Neural cell (in vitro differentiated cells): ENCODE data around the gene TTLL5. TPM values are rescaled to one million over a fixed set of nuclear protein-coding genes. Genes with fewer than 3 reads are reported as not detected.

Source experiments
- H2AFZ ChIP-seq: fragments of 200-600, 300-800 bp; sonication (generic), shearing (Covaris generic); 2 replicates; pipeline ENCODE4 v1.6.0; 2014; ENCODE audit warnings: low read depth, mild to moderate bottlenecking, antibody characterized with exemption, low read length, moderate library complexity
- H3F3A ChIP-seq: fragments of 200-600 bp; shearing (Covaris generic); 2 replicates; pipeline ENCODE4 v1.6.1; 2016; ENCODE audit warnings: mild to moderate bottlenecking, moderate library complexity, mixed read lengths, antibody characterized with exemption, low read length; ENCODE audit not compliant: insufficient read depth, poor library complexity, severe bottlenecking
- H3K27ac ChIP-seq: fragments of 200-600, 300-800 bp; sonication (generic), shearing (Covaris generic); 2 replicates; pipeline ENCODE4 v1.5.1; 2014; ENCODE audit warnings: mild to moderate bottlenecking, low read length, moderate library complexity
- H3K27me3 ChIP-seq: fragments of 300-800, 200-600 bp; sonication (generic), shearing (Covaris generic); 2 replicates; pipeline ENCODE4 v1.6.0; 2014; ENCODE audit warnings: mild to moderate bottlenecking, low read depth, low read length, moderate library complexity; ENCODE audit not compliant: insufficient read depth
- H3K36me3 ChIP-seq: fragments of 300-800, 200-600 bp; sonication (generic), shearing (Covaris generic); 2 replicates; pipeline ENCODE4 v1.5.1; 2014; ENCODE audit warnings: mild to moderate bottlenecking, antibody characterized with exemption, low read length, moderate library complexity; ENCODE audit not compliant: insufficient read depth
- H3K4me2 ChIP-seq: fragments of 300-800, 200-600 bp; sonication (generic), shearing (Covaris generic); 2 replicates; pipeline ENCODE4 v1.6.0; 2014; ENCODE audit warnings: mild to moderate bottlenecking, low read length
- H3K4me3 ChIP-seq: fragments of 300-800, 200-600 bp; sonication (generic), shearing (Covaris generic); 2 replicates; pipeline ENCODE4 v1.5.1; 2014; ENCODE audit warnings: mild to moderate bottlenecking, low read length, moderate library complexity
- H3K79me2 ChIP-seq: fragments of 200-600 bp; shearing (Covaris generic); replicated peaks from 2 replicates; pipeline ENCODE4 v1.6.0; 2014; ENCODE audit warnings: mild to moderate bottlenecking, low read length, moderate library complexity; ENCODE audit not compliant: insufficient read depth
- H3K9ac ChIP-seq: fragments of 300-800, 200-600 bp; sonication (generic), shearing (Covaris generic); 2 replicates; pipeline ENCODE4 v1.6.1; 2016; ENCODE audit warnings: mild to moderate bottlenecking, low read length, mixed read lengths
- H3K9me2 ChIP-seq: fragments of 200-600 bp; shearing (Covaris generic); 2 replicates; pipeline ENCODE4 v1.6.1; 2016; ENCODE audit warnings: mild to moderate bottlenecking, low read length, mixed read lengths; ENCODE audit not compliant: insufficient read depth
- H3K9me3 ChIP-seq: fragments of 200-600, 300-800 bp; sonication (generic), shearing (Covaris generic); 2 replicates; pipeline ENCODE4 v1.6.1; 2016; ENCODE audit warnings: mild to moderate bottlenecking, mixed run types, low read length, moderate library complexity, mixed read lengths
- H4K20me1 ChIP-seq: fragments of 200-600 bp; shearing (Covaris generic); 2 replicates; pipeline ENCODE4 v1.6.1; 2016; ENCODE audit warnings: mild to moderate bottlenecking, mixed run types; ENCODE audit not compliant: insufficient read depth
- CTCF ChIP-seq: fragments of 450-650 bp; IDR thresholded peaks from 2 replicates; pipeline ENCODE4 v1.5.1; 2014; ENCODE audit warnings: antibody characterized with exemption, mild to moderate bottlenecking, moderate library complexity; ENCODE audit not compliant: poor library complexity, severe bottlenecking
- EP300 ChIP-seq: fragments of 450-650 bp; conservative IDR thresholded peaks from 2 replicates; pipeline ENCODE4 v1.6.1; 2014; ENCODE audit warnings: antibody characterized with exemption, mild to moderate bottlenecking, moderate library complexity; ENCODE audit not compliant: poor library complexity, severe bottlenecking
- MXI1 ChIP-seq: fragments of 450-650 bp; conservative IDR thresholded peaks from 2 replicates; pipeline ENCODE4 v1.6.1; 2014; ENCODE audit warnings: antibody characterized with exemption, mild to moderate bottlenecking; ENCODE audit not compliant: poor library complexity, severe bottlenecking
- RAD21 ChIP-seq: fragments of 450-650 bp; conservative IDR thresholded peaks from 2 replicates; pipeline ENCODE4 v1.6.1; 2014; ENCODE audit warnings: antibody characterized with exemption, mild to moderate bottlenecking, moderate library complexity
- REST ChIP-seq: IDR thresholded peaks from 2 replicates; pipeline ENCODE4 v1.6.1; 2012; ENCODE audit warnings: borderline replicate concordance
- SMC3 ChIP-seq: fragments of 450-650 bp; conservative IDR thresholded peaks from 2 replicates; pipeline ENCODE4 v1.6.1; 2014; ENCODE audit warnings: antibody characterized with exemption, mild to moderate bottlenecking, moderate library complexity; ENCODE audit not compliant: poor library complexity
- TAF1 ChIP-seq: IDR thresholded peaks from 2 replicates; pipeline ENCODE4 v1.6.1; 2012; ENCODE audit warnings: low read depth
- polyA plus RNA-seq: library from polyadenylated mRNA; depleted of rRNA; stranded (reverse); fragments of >200 nt; gene quantifications from 2 replicates; pipeline ENCODE4 v1.2.3, GENCODE V29; 2014

Gene TTLL5
- polyA plus RNA-seq, 1 donor from 2014 or later, result 8.2 TPM

- no peak overlapping the region for H3K27ac ChIP-seq
- no peak overlapping the region for H3K4me3 ChIP-seq
- H3K27me3 ChIP-seq, result no peaks in the 10 kb centered on the region
- H3F3A ChIP-seq, result no peaks in the 10 kb centered on the region
- no peak overlapping the region for H3K4me2 ChIP-seq
- H2AFZ ChIP-seq, result no peak overlapping the region
- H3K9ac ChIP-seq, result no peak overlapping the region
- no peaks in the 10 kb centered on the region for H3K9me3 ChIP-seq
- no peaks in the 10 kb centered on the region for H3K9me2 ChIP-seq
- TF ChIP-seq SMC3 (no peak), CTCF (no peak), RAD21 (no peak), EP300 (no peak), REST (no peak), MXI1 (no peak)
- no peaks in the 10 kb centered on the region for H3K79me2 ChIP-seq
- no peaks in the 10 kb centered on the region for H4K20me1 ChIP-seq
- H3K36me3 ChIP-seq, result no peaks in the 10 kb centered on the region
These were observed 44.0 kb downstream of the TTLL5 start for GRCh38 chr14:75705014-75705413.

GRCh38 chr14:75709207-75709812 lies 48.3 kb downstream of the TTLL5 start:
- no peak overlapping the region for H3K4me3 ChIP-seq
- no peaks in the 10 kb centered on the region for H3F3A ChIP-seq
- H3K36me3 ChIP-seq, result no peaks in the 10 kb centered on the region
- no peaks in the 10 kb centered on the region for H4K20me1 ChIP-seq
- H3K9me3 ChIP-seq, result no peaks in the 10 kb centered on the region
- H3K27me3 ChIP-seq, result no peaks in the 10 kb centered on the region
- no peak overlapping the region for H2AFZ ChIP-seq
- H3K79me2 ChIP-seq, result no peaks in the 10 kb centered on the region
- H3K27ac ChIP-seq, result no peak overlapping the region
- TF ChIP-seq TAF1 (no peak), RAD21 (peak; percentile 82), CTCF (peak; percentile 85), SMC3 (peak; percentile 80)
- H3K9ac ChIP-seq, result no peak overlapping the region
- no peak overlapping the region for H3K4me2 ChIP-seq
- no peaks in the 10 kb centered on the region for H3K9me2 ChIP-seq
